Stimulated activated CD4-positive, alpha-beta T cell treated with anti-CD3 and anti-CD28 coated beads, Interleukin-15, amount 100 ng/mL, for 48 hours (primary cell): ENCODE results near the gene RASSF4.

Experiments
- DNase-seq, 2 donors: peaks; one replicate each; pipeline ENCODE4 v3.0.0-alpha.2; 2020; ENCODE audit warnings: low read depth in 2 of 2

Gene RASSF4

DNA sequence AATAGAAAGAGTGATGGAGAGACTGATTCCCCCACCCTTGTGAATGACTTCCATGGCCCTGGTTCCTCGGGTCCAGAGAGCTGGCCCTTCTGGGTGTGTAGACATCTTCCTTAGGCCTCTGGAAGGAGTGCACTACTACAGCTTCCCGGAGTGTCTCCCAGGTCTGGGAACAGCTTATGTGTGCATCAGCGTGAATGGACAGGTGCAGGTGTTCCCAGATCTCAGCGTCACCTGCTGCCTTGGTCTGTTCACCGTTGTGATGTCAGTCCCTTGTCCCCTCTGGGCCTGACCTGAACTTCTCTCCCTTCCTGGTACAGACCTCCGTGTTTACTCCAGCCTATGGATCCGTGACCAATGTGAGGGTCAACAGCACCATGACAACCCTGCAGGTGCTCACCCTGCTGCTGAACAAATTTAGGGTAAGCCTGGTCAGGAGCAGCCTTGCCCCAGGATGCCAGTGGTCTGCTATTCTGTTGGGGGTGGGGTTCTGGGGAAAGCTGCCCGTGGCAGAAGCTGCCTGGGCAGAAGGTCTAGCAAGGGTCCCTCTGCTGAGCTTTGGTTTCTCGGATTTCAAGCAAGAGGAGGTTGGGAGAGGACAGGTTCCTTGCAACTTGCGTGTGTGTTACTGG lies 29.5 kb downstream of the RASSF4 start:
- DNase-seq = no peak

DNA sequence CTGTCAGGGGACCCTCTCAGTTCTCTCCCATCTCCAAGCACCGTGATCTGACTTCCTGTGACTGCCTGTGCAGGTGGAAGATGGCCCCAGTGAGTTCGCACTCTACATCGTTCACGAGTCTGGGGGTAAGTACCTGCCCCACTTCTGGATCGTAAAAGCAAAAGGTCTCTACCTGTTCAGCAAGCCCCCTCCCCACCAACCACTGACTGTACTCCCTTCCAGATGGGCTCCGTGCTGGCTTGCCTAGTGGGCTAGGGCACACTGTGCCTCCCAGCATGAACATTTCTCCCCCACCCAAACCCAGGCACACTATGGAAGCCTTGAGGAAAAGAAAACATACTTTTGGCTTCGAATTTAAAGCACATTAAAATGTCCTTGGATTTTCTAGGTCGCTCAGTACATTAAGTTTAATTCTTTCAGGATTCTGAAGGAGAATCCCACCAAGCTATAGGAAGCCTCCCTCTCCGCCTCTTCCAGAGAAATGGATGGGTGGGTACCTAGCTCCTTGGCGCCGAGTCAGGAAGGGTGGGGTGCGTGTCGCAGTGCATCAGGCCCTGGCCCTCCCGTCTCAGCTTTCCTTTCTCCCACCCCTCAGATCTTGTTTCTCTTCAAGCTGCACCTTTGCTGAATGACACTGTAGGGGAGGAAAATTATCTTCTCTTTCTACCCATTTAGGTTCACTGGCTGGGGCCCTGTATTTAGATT lies 30.1 kb downstream of the RASSF4 start:
- no peak for DNase-seq

DNA sequence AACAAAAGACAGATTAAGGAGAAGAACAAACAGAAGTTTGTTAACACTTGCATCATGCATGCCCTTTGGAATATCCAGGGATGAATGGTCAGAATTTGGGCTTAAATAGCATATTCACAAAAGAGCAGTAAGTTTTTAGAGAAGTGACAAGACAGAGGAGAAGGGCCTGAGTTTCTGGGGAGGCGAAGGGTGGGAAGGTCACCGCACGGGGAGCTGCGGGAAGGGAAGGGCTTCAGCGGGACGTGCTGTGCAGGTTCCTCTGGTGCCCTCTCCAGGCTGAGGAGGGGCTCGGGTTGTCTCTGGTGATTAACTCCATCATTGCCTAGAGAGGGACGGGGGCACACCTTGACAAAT lies 30.7 kb downstream of the RASSF4 start:
- DNase-seq = no peak

DNA sequence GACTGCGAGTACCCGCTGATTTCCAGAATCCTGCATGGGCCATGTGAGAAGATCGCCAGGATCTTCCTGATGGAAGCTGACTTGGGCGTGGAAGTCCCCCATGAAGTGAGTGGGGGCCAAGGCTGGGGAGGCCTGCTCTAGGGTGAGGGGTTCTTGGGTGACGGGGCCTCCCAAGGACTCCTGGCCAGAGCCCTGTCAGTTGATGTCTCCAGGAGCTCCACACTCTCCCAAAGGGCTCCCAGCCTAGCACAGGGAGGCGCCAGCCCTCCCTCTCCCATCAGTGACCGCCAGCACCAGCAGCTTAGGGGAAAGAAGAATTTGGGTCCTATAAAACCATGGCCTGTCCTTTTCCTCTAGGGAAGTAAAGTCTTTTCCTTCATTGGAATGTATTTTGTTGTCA lies 31.4 kb downstream of the RASSF4 start:
- DNase-seq = no peak

DNA sequence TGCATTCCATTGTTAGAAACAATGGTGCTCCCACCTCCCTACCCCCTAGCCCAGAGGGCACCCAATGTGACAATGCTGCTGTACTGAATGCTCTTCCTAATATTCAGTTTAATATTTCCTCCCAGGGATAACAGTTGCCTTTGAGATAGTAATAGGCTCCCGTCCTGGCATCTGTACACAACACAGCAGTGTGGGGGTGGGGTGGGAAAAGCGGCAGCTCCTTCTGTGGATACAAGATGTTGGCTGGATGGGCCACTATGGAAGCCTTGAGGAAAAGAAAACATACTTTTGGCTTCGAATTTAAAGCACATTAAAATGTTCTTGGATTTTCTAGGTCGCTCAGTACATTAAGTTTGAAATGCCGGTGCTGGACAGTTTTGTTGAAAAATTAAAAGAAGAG lies 32.0 kb downstream of the RASSF4 start:
- DNase-seq = no peak

DNA sequence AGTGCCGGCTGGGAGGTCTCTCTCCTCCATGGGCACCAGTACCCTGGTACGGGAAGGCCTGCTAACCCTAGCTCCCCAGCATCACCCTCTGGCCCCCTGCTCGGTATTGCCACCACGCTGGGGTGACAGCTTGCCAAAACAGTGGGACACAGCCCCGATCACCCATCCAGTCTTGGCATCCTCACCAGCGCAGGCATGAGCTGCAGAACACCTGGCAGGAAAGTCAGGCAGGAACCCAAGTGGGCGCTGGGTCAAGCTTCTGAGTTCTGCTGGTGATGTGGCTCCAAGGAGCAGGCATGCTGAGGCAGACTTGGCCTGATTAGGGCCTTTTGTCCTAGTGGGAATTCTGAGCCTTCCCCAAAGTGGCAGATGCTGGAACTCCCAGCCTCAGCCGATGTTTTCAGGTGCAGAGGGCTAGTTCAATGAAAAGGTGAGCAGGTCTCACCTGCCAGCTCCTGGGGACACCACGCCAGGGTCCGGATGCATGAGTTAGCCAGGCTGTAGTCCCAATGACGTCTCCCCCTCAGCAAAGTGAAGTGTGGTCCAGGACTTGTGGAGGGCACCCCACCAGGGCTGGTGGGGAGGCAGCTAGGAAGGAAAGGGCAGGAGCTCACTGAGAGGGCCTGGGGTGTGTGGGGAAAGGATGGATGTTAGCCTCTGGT lies 32.6 kb downstream of the RASSF4 start:
- DNase-seq = no peak

DNA sequence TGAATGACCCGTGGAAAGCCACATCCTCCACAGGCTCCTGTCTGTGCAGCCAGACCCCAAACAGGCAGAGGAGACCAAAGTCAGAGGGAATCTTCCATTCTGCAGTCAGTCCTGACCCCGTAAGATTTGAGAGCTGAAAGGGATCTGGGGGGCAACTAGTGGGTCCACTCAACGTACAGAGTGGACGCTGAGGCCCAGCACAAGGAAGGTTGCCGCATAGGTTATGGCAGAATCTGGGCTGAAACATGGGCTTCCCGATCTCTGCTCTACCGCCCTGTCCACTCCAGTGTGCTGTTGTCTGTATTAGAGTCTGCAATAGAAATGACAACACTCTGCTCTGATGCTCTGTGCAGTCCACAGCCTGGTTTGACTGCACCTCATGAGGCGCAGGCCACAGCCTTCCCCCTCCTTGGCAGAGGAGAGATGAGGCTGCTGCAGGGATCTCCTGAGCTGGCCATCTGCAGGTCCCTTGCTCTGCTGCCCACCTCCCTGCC lies 33.2 kb downstream of the RASSF4 start:
- DNase-seq = no peak

DNA sequence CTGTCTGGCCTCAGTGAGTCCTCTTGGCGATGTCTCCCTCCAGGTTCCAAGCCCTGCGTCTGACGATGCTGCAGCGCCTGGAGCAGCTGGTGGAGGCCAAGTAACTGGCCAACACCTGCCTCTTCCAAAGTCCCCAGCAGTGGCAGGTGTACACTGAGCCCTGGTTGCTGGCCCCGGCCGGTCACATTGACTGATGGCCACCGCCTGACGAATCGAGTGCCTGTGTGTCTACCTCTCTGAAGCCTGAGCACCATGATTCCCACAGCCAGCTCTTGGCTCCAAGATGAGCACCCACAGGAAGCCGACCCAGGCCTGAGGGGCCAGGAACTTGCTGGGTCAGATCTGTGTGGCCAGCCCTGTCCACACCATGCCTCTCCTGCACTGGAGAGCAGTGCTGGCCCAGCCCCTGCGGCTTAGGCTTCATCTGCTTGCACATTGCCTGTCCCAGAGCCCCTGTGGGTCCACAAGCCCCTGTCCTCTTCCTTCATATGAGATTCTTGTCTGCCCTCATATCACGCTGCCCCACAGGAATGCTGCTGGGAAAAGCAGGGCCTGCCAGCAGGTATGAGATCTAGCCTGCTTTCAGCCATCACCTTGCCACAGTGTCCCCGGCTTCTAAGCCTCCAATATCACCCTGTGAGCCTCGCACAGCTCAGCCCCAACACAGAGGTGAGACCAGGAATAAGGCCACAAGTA lies 33.8 kb downstream of the RASSF4 start:
- no peak for DNase-seq

DNA sequence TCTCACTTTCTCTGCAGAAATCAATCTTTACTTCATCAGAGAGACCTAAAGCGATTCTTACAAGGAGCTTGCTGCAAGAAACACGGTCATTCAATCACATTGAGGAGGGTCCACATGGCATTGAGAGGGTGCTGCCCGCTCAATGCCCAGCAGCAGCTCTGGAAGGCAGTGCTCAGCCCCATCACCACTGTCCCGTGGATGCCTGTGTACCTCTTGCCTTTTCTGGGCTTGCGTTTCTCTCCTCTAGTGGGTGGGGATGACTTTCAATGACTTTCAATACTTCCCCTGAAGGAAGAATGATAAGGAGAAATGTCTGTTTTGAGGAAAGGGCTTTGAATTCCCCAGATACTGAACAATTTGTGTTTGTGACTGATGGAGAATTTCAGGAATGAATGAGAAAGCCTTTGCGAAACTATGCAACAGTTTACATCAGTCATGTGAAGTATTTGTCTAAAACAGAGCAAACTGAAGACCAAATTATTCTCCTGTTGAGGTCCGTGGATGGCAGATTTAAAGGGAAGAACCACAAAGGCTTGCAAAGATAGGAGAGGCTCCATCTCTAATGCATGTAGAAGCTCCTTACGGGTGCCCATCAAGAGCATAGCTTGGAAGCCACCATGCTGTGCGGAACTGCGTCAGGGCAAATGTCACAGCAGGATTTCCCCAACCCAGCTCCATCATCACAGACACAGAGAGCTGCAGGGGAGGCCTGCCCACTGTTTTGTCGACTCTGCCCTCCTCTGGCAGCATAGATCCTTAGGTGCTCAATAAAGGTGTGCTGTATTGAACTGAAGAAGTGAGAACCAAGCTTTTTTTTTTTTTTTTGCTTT lies 34.5 kb downstream of the RASSF4 start:
- no peak for DNase-seq

DNA sequence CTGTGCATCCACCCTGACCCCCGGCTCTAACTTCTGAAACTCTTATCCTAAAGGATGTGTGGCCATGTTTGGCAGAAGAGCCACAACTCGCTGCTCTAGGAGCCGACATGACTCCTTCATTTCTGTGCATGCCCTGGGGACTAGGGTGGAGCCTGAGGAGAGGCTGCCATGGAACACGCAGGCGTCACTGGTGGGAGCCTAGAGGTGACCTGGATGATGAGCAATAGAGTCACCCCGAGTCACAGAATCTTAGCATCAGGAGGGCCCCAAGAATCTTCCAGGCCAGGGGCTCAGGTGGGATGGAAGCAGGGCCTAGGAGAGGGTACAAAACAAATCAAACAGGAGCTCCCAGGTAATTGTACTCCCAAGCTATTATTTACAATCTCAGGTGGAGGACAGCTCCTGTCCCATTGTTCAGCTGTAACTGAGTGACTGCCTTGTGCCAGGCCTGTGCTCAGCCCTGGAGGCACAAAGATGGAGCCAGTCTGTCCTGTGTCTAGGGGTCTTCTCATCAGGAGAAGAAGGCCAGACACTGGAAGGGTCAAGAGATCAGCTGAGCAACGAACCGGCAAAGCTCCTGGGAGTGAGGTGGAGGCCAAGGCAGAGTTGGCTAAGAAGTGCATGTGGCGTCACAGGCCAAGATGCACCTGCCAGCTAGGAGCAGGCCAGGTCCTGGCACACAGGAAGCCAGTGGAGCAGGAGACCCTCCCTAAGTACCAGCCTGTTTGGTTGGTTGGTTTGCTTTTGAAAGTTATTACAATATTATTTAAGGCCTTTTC lies 35.3 kb downstream of the RASSF4 start:
- no peak for DNase-seq

DNA sequence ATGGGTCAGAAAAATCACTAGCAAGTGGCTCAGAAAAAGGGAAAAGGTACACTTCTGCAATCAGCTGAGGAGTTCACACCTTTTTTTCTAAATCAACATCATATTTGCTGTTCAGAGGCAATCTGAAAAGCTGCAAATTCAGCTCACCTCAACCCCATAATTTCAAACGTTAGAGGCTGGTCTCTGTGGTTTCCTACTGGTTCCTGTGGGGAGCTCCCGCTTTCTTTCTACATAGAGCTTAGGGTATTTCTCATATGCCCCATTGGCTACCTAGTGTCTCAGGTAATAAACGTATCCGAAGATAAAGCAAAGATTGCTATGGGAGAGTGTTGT lies 35.9 kb downstream of the RASSF4 start:
- no peak for DNase-seq

DNA sequence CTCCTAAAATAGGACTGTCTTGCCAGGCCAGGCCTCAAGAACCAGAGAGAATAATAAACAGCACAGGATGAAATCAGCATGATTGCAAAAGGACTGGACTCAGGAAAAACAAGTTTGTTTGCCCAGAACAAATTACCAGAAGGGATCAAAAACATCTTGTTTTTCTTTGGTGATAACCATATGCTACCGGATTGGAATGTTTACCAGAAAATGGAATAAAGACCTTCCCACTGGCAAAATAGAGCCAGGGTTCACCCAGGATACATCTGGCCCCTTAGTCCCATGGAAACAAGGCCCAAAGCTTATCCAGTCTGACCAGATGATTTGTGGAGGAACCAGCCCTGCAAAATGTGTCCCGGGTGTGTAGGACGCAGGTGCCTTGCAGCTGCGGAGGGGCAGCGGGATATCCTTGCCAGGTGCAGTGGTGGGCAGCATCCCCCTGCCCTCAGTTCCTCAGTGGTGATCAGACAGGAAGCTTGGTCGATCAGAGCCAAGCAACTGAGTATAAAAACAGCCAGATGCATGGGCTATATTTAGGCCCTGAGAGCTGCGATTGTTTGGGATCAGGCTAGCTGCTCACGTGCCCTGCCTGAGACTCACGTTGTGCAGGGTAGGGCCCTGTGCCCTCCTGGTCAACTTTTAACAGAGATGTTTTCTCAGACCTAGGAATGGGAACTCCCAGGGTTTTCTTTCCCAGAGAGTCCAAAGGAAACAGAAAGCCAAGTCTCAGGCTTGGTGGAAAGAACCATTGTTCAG lies 36.5 kb downstream of the RASSF4 start:
- no peak for DNase-seq

DNA sequence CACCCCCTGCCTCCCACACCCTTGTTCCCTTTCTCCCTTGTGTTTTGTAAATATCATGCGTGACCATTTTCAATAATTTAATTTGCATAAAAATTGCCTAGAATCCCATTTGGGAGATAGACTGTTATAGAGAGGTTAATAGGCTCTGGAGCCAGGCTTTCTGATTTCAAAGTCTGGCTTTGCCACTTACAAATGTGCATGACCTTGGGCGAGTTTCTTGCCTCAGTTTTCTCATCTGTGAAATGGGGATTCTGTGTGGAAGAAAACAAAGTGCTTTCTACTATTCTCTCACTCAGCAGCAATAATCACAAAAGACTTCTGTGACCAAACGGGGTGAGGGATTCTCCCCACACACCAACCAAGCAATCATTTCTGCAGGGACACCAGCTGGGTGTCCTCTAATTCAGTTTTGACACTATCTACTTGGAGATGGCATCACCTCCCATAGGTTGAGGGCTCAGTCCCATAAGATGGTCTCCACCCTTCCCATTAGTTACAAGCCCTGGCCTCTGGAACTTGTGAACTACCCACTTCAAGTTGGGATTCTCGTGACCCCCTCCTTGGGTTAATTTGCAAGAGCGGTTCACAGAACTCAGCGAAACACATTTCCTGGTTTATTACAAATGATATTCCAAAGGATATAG lies 37.6 kb downstream of the RASSF4 start:
- DNase-seq = no peak

DNA sequence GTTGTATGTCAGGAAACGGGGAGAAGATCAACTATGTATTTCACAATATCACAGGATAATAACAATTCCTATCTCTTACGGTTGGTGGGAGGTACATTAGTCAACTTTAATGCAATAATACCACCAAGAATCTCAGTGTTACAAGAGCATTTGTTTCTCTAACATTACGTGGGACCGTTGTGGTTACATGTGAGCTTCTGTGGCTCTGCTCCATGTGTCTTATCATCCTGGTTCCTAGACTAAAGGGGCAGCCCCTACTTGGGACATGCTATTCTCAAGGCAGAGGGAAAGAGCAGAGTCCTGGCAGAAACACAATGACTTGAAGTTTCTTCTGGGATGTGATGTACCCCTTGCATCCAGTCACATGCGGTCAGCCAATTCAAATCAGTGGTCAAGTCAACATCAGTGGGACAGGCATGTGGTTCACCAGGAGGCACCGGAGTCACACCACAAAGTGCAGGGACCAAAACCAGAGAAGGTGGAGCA lies 38.6 kb downstream of the RASSF4 start:
- no peak for DNase-seq

DNA sequence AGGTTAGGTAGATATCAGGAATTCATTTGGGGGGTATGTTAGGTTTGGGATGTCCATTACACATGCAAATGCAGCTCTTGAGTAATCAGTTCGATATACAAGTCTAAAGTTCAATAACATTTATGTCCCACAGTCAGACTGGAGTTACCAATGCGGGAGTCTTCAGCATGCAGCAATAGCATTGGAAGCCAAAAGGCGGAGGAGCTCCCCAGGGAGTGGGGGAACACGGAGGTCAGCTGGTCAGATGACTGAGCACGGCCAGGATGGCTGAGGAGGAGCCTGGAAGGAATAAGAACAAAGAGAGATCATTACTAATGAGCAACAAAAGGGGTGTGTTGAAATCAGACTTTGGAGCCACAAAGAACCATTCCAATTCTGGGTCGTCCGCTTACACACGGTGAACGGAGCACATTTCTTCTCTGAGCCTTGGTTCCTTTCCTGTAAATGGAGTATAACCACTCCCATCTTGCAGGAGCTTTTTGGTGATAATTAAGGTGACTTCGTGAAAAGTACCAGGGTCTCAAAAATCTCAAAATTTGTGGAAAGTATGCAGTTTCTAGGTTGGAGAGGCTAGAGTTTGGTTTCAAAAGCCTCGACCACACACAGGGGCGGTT lies 40.6 kb downstream of the RASSF4 start:
- DNase-seq = no peak

DNA sequence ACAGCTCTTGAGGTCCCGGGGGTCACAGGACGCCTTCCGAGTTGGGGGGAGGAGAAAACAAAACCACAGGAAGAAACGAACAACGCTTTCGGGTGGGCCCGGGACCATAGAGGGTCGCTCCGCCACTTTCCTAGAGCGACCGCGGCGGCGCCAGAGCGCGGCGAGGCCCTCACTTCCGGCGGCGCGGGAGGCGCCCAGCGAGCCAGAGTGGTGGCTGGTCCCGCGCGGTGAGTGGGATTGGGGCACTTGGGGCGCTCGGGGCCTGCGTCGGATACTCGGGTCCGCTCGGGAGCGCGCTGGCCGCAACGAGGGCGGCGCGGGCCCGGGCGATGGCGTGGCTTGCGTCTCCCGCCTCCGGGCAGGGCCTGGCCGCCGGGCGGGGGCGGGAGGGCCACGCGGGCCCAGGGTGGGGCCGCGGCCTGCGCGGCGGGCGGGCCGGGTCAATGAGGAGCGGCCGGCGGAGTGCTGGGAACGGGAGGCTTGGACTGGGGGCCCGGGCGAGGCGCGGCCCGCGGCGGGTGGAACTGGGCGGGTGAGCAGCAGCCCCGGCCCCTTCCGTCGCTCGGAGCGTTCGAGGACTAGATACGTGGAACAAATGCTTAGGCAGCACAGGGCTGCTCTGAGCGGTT lies 41.3 kb downstream of the RASSF4 start, which contains the start of gene ZNF22:
TSS of gene ZNF22 (plus strand) at position 172 of the 629 bp plus-strand sequence. CDS start 2,446 bp downstream, outside the sequence.
- DNase-seq = peak; percentile 36 to 42

DNA sequence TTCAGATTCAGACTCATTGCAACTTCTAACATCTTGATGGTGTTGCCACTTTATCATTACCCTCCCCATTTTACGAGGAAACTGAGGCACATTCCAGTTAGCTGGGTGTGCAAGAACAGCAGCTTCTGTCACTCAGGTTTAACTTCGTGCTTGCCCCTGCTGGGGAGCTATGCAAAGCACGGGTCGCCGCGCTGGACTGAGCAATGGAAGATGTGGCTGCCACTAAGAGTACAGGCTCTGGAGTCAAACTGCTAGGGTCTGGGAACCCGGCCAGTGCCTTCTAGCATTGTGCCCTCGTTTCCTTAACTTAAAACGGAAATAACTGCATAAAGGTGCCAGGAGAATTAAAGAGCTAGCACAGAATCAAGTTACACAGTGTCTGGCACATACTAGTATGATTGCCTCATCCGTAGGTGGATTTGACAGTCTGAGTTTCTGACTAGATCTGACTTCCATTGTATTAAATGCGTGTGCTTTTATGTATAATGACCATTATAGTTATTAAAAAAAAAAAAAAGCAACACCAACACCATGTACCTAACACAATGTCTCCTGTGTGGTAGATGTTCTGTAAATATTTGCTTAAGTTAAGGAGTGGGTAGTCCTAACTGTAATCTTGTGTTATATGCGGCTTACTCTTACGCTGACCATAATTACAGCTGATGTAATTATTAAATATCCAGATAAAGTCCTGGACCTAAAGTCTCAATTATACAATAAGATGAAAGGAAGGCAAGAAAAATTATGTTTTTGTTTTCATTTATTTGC lies 42.0 kb downstream of the RASSF4 start:
- DNase-seq = peak; percentile 29 to 30
